Panc1 (cell line): ENCODE measurements around the gene CCR5AS.

Experiments used
- CTCF ChIP-seq: fragments of 450-650 bp; IDR thresholded peaks from 2 replicates; pipeline ENCODE4 v1.5.1; 2017; ENCODE audit warnings: mild to moderate bottlenecking
- POLR2AphosphoS5 ChIP-seq: IDR thresholded peaks from 2 replicates; pipeline ENCODE4 v1.6.1; 2012; ENCODE audit warnings: mild to moderate bottlenecking, low read depth, low read length, moderate library complexity
- REST ChIP-seq, 2 experiments: IDR thresholded peaks; 2 replicates each; pipeline ENCODE4 v1.6.1; 2011 to 2012; ENCODE audit warnings: low read depth in 2 of 2, control low read depth in 1 of 2, low read length in 1 of 2, mild to moderate bottlenecking in 1 of 2, moderate library complexity in 1 of 2; ENCODE audit not compliant: insufficient read depth in 1 of 2
- SIN3A ChIP-seq: IDR thresholded peaks from 2 replicates; pipeline ENCODE4 v1.6.1; 2012; ENCODE audit warnings: low read depth, mild to moderate bottlenecking, low read length, moderate library complexity, borderline replicate concordance; ENCODE audit not compliant: insufficient read depth
- TCF7L2 ChIP-seq: IDR thresholded peaks from 2 replicates; pipeline ENCODE4 v1.6.1; 2011; ENCODE audit warnings: mild to moderate bottlenecking, low read depth, low read length, inconsistent platforms

GRCh38 chr3:46356276-46356675, 50.6 kb downstream of the CCR5AS start:
- TF ChIP-seq CTCF: no peak
- TF ChIP-seq POLR2AphosphoS5: no peak
- TF ChIP-seq SIN3A: no peak
- no peak for TF ChIP-seq REST (IDR thresholded peaks at IDR 0.05; ENCODE audit: insufficient read depth in 1 of 2, low read depth in 2 of 2, low read length in 1 of 2)
- no peak for TF ChIP-seq TCF7L2
